Neutrophil (primary cell): ENCODE data around the gene FBXW4.

ENCODE experiments used
- H3K27ac ChIP-seq: fragments of 200-600 bp; sonication (generic); 2 replicates; pipeline ENCODE4 v1.5.1; 2016; ENCODE audit warnings: mild to moderate bottlenecking, moderate library complexity
- H3K27me3 ChIP-seq: fragments of 200-600 bp; sonication (generic); 2 replicates; pipeline ENCODE4 v1.6.0; 2016; ENCODE audit warnings: mild to moderate bottlenecking
- H3K36me3 ChIP-seq: fragments of 200-600 bp; sonication (generic); 2 replicates; pipeline ENCODE4 v1.5.1; 2017
- H3K4me1 ChIP-seq, 2 experiments: fragments of 200-600 bp in 1 of 2; sonication (generic) in 1 of 2; 1 replicate in 1 of 2; 2 replicates in 1 of 2; pipeline versions ENCODE4 v1.5.1 to v1.6.1; 2013 to 2016; ENCODE audit warnings: low read depth in 1 of 2, low read length in 1 of 2, mild to moderate bottlenecking in 1 of 2, moderate library complexity in 1 of 2; ENCODE audit not compliant: control insufficient read depth in 1 of 2, insufficient read depth in 1 of 2
- H3K4me3 ChIP-seq, 2 experiments: fragments of 200-600 bp in 1 of 2; sonication (generic) in 1 of 2; 1 replicate in 1 of 2; 2 replicates in 1 of 2; pipeline ENCODE4 v1.5.1; 2013 to 2016; ENCODE audit warnings: low read depth in 1 of 2, low read length in 1 of 2, mild to moderate bottlenecking in 1 of 2, moderate library complexity in 1 of 2
- H3K9me3 ChIP-seq: fragments of 200-600 bp; sonication (generic); 2 replicates; pipeline ENCODE4 v1.5.1; 2016
- TF ChIP-seq, protein P1 (sequence below): fragments of 200-600 bp; sonication (generic); IDR thresholded peaks from 2 replicates; pipeline ENCODE4 v1.5.1; 2016; ENCODE audit warnings: antibody characterized with exemption

FBXW4 gene

DNA sequence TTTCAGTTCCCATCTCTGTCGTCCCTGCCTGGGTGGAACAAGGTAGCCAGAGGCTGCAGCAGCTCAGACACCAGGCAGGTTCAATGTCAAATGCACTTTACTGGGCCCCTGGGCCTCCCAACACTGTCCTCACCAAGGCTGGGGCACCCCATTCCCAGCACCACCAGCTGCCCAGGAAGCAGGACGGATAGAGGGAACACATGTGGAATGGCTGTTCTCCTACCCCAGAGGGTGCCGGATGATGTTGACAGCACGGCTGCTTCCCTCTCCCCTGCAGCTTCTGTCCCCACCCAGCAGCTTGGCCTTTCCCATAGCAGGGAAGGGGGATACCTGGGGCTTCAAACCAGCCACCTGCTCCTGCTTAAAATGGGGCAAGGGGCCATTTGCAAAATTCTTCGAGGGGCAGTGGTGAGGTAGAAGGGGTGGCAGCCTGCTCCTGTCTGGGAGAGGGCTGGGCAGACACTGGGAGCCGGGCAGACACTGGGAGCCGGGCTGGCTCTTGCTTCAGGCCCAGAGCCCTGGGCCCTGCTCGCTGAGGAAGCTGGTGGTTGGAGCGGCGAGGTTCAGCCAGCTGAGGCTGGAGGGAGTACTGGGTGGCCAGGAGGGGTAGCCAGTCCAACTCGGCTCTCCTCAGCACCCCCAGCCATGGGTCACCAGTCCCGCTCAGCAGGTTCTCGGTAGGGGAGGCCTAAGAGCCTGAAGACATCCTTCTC, 116.0 kb downstream of the FBXW4 start:
- no peaks in the 10 kb centered on the region for H3K4me1 ChIP-seq
- no peaks in the 10 kb centered on the region for H3K9me3 ChIP-seq
- TF ChIP-seq, protein P1, sequence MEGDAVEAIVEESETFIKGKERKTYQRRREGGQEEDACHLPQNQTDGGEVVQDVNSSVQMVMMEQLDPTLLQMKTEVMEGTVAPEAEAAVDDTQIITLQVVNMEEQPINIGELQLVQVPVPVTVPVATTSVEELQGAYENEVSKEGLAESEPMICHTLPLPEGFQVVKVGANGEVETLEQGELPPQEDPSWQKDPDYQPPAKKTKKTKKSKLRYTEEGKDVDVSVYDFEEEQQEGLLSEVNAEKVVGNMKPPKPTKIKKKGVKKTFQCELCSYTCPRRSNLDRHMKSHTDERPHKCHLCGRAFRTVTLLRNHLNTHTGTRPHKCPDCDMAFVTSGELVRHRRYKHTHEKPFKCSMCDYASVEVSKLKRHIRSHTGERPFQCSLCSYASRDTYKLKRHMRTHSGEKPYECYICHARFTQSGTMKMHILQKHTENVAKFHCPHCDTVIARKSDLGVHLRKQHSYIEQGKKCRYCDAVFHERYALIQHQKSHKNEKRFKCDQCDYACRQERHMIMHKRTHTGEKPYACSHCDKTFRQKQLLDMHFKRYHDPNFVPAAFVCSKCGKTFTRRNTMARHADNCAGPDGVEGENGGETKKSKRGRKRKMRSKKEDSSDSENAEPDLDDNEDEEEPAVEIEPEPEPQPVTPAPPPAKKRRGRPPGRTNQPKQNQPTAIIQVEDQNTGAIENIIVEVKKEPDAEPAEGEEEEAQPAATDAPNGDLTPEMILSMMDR = no peak
- H3K27ac ChIP-seq = no peak overlapping the region
- H3K27me3 ChIP-seq = no peaks in the 10 kb centered on the region
- H3K4me3 ChIP-seq = no peak overlapping the region
- H3K36me3 ChIP-seq = peaks cover 67% of the 10 kb centered on the region

DNA sequence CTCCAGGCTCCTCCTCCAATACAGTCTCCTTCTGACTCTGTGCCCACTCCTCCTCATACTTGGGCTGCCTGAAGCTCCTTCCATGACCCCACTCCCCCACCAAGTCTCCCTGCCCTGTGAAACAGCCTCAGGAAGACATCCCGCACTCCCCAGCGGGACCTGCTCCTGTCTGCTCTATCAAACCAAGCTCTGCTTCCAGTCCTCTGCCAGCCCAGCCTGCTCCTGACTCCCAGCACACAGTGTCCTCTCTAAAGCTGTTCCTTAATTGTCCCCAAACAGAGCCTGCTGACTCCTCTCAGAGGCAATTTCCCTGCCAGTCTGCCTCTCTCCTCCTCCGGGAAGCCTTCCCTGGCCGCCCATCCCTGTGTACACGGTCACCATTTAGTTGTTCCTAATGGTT, 116.8 kb downstream of the FBXW4 start:
- Histone ChIP-seq H3K4me1 (no peaks in the 10 kb centered on the region), H3K9me3 (no peaks in the 10 kb centered on the region), H3K27me3 (no peaks in the 10 kb centered on the region), H3K4me3 (no peak overlapping the region), H3K27ac (no peak overlapping the region), H3K36me3 (peaks cover 60% of the 10 kb centered on the region)
- TF ChIP-seq, protein P1 = no peak

DNA sequence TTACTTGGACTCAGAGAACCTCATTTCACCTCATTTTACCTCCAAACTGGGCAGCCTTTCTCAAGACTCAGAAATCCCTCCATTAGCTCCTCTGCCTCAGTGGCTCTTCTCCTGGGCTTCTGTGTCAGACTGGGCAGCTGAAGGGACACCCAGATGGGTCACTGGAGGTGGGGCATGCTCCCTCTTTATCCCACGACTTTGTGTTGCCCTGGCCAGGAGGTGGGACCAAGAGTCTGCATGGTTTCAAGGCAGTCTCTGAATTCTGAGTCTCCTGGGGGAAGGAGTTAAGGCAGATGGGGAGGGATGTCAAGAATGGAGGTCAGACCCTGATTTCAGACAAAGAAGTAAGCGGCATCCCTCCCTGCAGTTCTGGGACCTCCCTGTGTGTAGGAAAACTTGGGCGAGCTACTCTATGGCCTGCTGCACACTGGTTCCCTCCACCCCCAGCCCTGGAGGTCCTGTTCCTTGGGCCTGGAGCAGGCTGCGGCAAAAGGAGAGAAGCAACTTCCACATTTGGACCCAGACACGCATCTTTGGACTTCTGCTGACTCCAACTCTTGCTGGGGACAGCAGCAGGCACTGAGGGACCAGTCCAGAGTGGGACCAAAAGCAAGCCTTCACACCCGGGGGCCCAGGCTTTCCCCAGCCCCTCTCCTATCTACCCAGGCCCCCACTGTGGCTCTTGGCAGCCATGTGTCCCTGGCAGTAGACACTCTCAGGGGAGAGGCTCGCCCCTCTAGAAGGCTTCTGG, 117.7 kb downstream of the FBXW4 start:
- Histone ChIP-seq H3K27ac (no peak overlapping the region), H3K9me3 (no peaks in the 10 kb centered on the region), H3K27me3 (no peaks in the 10 kb centered on the region), H3K4me1 (no peaks in the 10 kb centered on the region), H3K36me3 (peaks cover 51% of the 10 kb centered on the region), H3K4me3 (no peak overlapping the region)
- TF ChIP-seq, protein P1 = no peak

DNA sequence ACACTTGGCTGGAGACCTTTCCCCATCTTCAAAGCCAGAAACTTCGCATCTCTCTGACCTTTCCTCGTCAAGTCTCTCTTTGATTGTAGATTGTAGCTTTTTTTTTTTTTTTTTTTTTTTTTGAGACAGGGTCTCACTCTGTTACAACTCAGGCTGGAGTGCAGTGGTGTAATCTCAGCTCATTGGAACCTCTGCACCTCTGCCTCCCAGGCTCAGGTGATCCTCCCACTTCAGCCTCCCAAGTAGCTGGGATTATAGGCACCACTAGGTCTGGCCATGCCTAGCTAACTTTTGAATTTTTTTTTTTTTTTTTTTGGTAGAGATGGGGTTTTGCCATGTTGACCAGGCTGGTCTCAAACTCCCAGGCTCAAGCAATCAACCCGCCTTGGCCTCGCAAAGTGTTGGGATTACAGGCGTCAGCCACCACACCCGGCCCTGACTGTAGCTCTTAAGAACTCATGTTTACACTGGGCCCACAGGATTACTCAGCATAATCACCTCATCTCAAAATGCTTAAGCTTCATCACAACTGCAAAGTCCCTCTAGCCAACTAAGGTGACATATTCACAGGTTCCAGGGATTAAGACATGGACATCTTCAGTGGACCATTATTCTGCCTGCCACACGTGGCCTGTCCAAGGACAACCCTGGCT, 118.6 kb downstream of the FBXW4 start:
- H3K4me1 ChIP-seq = no peaks in the 10 kb centered on the region
- H3K36me3 ChIP-seq = peaks cover 43% of the 10 kb centered on the region
- peaks cover under 1% of the 10 kb centered on the region for H3K27me3 ChIP-seq
- H3K4me3 ChIP-seq = no peak overlapping the region
- TF ChIP-seq, protein P1 = no peak
- no peaks in the 10 kb centered on the region for H3K9me3 ChIP-seq
- no peak overlapping the region for H3K27ac ChIP-seq

DNA sequence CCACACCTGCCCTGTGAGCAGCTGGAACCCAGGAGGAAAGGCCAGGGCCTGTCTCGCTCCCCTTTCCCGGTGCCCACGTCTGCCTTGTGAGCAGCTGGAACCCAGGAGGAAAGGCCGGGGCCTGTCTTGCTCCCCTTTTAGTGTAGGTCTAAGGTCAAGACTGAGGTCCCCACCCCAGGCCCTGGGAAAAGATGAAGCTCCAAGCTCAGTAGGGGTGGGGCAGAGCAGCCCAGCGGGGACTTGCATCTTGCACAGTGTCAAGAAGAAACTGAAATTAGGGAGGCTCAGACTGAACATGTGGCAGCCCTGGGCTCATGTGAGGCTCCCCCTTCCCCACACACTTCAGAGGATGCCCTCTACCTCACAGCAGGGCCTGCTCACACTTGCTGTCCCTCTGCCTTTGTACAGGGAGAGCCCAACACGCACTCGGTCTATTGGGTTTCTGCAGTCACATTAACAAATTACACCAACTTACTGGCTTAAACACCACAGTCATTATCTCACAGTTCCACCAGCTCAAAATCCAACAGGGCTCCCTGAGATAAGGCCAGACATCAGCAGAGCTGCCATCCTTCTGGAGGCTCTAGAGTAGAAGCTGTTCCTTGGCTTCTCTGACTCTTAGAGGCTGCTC, 119.3 kb downstream of the FBXW4 start:
- Histone ChIP-seq H3K27me3 (peaks cover 6% of the 10 kb centered on the region), H3K4me3 (no peak overlapping the region), H3K4me1 (peaks cover 1 to 4% of the 10 kb centered on the region in 2 experiments), H3K36me3 (peaks cover 37% of the 10 kb centered on the region), H3K9me3 (no peaks in the 10 kb centered on the region), H3K27ac (no peak overlapping the region)
- TF ChIP-seq, protein P1 = no peak
